Stimulated activated CD8-positive, alpha-beta memory T cell treated with anti-CD3 and anti-CD28 coated beads, Interleukin-15, amount 100 ng/mL, for 1 hour (primary cell): Measurements from ENCODE around the gene UTP3.
"Not testable (repeated sequence)": the region's sequence is repeated elsewhere in the genome, so short reads cannot be mapped to it uniquely, and the experiment has no call there.

ENCODE experiments used
- DNase-seq: peaks from one replicate; pipeline ENCODE4 v3.0.0-alpha.2; 2020; ENCODE audit warnings: low read depth

UTP3 gene

GRCh38 chr4:70687821-70688794, at the start of gene UTP3:
TSS of gene UTP3 (plus strand) at chr4:70688532. CDS start at chr4:70688678, 146 bp downstream.
- DNase-seq = peak; percentile 84

GRCh38 chr4:70640192-70640591, 48.1 kb upstream of the UTP3 start:
- DNase-seq = no peak

GRCh38 chr4:70650741-70651140, 37.6 kb upstream of the UTP3 start:
- DNase-seq = not testable (repeated sequence)

- DNase-seq = no peak
Observed at GRCh38 chr4:70651864-70652506, 36.3 kb upstream of the UTP3 start.

GRCh38 chr4:70654605-70655011, 33.7 kb upstream of the UTP3 start:
- no peak for DNase-seq

- no peak for DNase-seq
Observed at GRCh38 chr4:70657326-70657725, 31.0 kb upstream of the UTP3 start.

GRCh38 chr4:70658418-70658817, 29.9 kb upstream of the UTP3 start:
- no peak for DNase-seq

- DNase-seq = no peak
Observed at GRCh38 chr4:70660106-70660505, 28.2 kb upstream of the UTP3 start.

- not testable (repeated sequence) for DNase-seq
Observed at GRCh38 chr4:70661309-70661922, 26.9 kb upstream of the UTP3 start.

- DNase-seq = no peak
Observed at GRCh38 chr4:70666369-70666768, 22.0 kb upstream of the UTP3 start, which contains the start of gene JCHAIN. TSS of gene JCHAIN (minus strand) at chr4:70666508. CDS start at chr4:70666490, 18 bp downstream.

- no peak for DNase-seq
Observed at GRCh38 chr4:70667740-70668535, 20.4 kb upstream of the UTP3 start.

- no peak for DNase-seq
Observed at GRCh38 chr4:70670332-70671014, 17.9 kb upstream of the UTP3 start.

- DNase-seq = no peak
Observed at GRCh38 chr4:70671091-70671490, 17.2 kb upstream of the UTP3 start.

GRCh38 chr4:70674191-70674590, 14.1 kb upstream of the UTP3 start:
- DNase-seq = no peak

- DNase-seq = no peak
Observed at GRCh38 chr4:70674731-70675130, 13.6 kb upstream of the UTP3 start.

GRCh38 chr4:70676554-70677090, 11.7 kb upstream of the UTP3 start:
- DNase-seq = no peak

- DNase-seq = no peak
Observed at GRCh38 chr4:70678383-70678999, 9.8 kb upstream of the UTP3 start.

- DNase-seq = no peak
Observed at GRCh38 chr4:70680934-70681333, 7.4 kb upstream of the UTP3 start.

GRCh38 chr4:70681704-70682103, 6.6 kb upstream of the UTP3 start:
- no peak for DNase-seq

- not testable (repeated sequence) for DNase-seq
Observed at GRCh38 chr4:70682142-70682541, 6.2 kb upstream of the UTP3 start.
